Activated CD4-positive, alpha-beta T cell treated with anti-CD3 and anti-CD28 coated beads, Interleukin-2, amount 50 U/mL, for 48 hours (primary cell): ENCODE results near the gene ISG15.
"Not testable (repeated sequence)": the region's sequence is repeated elsewhere in the genome, so short reads cannot be mapped to it uniquely, and the experiment has no call there.

Experiments
- DNase-seq, 2 experiments: peaks; one replicate each; pipeline ENCODE4 v3.0.0-alpha.2; 2020

Gene ISG15

DNA sequence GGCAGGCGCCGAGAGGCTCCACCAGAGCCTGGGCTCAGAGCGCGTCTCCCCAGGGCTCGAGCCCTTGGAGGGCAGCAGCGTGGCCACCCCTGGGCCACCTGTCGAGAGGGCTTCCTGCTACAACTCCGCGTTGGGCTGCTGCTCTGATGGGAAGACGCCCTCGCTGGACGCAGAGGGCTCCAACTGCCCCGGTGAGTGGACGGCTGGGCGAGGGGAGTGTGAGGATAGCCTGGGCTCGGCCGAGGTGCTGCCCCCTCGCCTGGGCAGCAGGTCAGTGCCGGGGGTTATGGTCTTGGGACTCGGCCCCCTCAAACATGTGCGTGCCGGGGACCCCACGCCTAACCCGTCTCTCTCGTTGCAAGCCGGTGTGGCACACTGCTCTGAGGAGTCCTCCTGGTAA lies 33.5 kb downstream of the ISG15 start:
- DNase-seq, result no peak

GRCh38 chr1:1047407-1047806 lies 34.1 kb downstream of the ISG15 start:
- no peak for DNase-seq

DNA sequence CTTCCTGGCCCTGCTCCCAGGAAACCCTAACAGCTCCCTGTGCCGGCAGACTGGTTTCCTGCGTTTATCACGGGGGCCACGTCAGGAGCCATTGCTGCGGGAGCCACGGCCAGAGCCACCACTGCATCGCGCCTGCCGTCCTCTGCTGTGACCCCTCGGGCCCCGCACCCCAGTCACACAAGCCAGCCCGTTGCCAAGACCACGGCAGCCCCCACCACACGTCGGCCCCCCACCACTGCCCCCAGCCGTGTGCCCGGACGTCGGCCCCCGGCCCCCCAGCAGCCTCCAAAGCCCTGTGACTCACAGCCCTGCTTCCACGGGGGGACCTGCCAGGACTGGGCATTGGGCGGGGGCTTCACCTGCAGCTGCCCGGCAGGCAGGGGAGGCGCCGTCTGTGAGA lies 34.7 kb downstream of the ISG15 start:
- no peak for DNase-seq

- DNase-seq, result no peak
Measured at GRCh38 chr1:1048765-1049164, 35.5 kb downstream of the ISG15 start.

DNA sequence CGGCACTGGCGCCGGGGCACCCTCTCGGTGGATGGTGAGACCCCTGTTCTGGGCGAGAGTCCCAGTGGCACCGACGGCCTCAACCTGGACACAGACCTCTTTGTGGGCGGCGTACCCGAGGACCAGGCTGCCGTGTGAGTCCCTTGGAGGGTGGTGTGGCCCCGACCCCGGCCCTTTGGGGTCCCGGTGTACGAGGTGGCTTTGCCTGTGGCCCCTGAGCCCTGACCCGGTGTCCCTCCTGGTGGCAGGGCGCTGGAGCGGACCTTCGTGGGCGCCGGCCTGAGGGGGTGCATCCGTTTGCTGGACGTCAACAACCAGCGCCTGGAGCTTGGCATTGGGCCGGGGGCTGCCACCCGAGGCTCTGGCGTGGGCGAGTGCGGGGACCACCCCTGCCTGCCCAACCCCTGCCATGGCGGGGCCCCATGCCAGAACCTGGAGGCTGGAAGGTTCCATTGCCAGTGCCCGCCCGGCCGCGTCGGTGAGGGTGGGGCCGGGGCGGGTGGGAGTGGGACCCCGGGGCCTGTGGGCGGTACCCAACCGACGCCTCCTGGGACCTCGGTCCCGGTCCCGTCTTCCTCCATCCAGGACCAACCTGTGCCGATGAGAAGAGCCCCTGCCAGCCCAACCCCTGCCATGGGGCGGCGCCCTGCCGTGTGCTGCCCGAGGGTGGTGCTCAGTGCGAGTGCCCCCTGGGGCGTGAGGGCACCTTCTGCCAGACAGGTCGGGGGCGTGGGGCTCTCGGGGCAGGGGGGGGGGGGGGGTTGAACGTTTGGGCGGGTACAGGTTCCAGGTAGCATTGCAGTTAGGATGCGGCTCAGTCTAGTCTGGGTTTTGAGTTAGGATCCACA lies 36.2 kb downstream of the ISG15 start:
- DNase-seq, result no peak

GRCh38 chr1:1050577-1051052 lies 37.3 kb downstream of the ISG15 start:
- no peak for DNase-seq

DNA sequence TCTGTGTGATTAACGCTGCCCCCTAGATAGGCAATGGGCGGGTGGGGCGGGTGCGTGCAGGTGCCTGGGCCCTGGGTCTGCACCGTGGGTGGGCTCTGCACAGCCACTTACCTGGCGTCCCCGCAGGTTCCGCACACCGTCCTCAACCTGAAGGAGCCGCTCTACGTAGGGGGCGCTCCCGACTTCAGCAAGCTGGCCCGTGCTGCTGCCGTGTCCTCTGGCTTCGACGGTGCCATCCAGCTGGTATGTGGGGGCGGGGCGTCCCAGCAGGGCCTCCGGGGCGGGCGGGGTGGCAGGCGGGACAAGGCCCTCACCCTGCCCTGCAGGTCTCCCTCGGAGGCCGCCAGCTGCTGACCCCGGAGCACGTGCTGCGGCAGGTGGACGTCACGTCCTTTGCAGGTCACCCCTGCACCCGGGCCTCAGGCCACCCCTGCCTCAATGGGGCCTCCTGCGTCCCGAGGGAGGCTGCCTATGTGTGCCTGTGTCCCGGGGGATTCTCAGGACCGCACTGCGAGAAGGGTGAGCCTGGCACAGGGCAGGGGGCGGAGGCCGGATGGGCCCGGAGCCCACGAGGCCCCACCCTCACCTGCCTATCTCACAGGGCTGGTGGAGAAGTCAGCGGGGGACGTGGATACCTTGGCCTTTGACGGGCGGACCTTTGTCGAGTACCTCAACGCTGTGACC lies 38.0 kb downstream of the ISG15 start:
- no peak for DNase-seq

DNA sequence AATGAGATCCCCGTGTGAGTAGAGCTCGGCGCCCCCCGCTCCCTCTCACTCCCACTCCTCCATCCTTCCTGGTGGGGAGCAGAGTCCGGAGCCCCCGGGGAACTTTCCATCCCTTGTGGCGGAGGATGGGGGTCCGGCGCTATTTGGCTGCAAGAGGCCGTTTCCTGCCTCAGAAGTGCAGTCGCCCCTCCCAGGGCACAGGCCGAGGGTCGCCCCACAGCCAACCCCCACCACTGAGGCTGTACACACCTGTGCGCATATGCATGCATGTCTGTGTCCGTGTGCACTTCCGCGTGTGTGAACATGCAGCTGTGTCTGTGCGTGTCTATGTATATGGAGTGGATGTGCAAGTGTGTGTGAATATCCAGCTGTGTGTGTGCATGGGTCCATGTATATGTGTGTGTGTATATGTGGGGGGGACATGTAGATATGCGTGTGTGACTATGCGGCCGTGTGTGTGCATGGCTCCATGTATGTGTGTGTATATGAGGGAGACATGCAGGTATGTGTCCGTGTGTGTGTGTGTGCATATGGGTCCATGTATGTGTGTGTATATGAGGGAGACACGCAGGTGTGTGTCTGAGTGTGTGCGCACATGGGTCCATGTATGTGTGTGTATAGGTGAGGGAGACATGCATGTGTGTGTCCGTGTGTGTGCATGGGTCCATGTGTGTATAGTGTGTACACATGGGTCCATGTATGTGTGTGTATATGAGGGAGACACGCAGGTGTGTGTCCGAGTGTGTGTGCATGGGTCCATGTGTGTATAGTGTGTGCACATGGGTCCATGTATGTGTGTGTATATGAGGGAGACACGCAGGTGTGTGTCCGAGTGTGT lies 38.9 kb downstream of the ISG15 start:
- DNase-seq, result no peak

DNA sequence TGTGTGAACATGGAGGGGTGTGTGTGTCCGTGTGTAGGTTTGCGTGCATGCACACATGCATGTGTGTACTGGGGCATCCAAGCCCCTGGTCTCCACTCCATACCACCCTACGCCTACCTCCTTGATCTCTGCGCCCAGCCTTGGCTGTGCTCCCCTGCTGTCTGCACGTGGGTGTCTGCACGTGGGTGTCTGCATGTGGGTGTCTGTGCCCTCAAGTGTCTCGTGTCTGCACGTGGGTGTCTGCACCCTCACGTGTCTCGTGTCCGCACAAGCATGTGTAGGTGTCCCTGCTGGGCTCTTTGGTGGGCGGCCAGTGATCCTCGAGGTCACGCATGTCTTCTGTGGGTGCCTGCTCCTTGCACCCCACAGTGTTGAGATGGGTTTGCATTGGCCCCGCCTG lies 39.7 kb downstream of the ISG15 start:
- no peak for DNase-seq

GRCh38 chr1:1053682-1054081 lies 40.4 kb downstream of the ISG15 start:
- no peak for DNase-seq

DNA sequence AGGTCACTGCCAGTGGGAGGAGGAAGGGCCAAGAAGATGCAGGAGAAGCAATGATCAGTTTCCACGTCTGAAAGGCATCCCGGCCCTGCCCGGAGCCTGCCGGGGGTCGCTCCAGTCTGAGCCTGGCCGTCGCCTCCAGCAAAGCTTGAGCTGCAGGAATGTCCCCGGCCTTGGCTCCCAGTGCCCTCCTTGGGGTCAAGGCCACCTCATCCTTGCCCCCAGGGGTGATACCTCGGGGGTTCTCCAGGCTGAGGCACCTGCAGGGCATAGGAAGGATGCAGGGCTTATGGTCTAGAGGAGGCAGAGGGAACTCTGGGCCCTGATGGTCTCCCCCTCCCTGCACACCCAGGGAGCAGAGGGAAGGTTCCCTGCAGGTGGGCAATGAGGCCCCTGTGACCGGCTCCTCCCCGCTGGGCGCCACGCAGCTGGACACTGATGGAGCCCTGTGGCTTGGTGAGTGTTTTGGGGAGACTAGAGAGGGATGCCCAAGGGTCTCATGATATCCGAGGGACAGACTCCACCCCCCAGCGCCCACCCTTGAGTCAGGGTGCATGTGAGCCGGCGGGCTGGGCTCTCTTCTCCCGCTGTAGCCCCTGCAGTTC lies 40.9 kb downstream of the ISG15 start:
- DNase-seq, result no peak

DNA sequence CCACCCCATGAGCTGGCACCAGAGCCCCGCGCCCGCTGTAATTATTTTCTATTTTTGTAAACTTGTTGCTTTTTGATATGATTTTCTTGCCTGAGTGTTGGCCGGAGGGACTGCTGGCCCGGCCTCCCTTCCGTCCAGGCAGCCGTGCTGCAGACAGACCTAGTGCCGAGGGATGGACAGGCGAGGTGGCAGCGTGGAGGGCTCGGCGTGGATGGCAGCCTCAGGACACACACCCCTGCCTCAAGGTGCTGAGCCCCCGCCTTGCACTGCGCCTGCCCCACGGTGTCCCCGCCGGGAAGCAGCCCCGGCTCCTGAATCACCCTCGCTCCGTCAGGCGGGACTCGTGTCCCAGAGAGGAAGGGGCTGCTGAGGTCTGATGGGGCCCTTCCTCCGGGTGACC lies 41.7 kb downstream of the ISG15 start:
- DNase-seq, result no peak

GRCh38 chr1:1055841-1056736 lies 42.8 kb downstream of the ISG15 start:
- no peak for DNase-seq

- DNase-seq, result not testable (repeated sequence)
Measured at GRCh38 chr1:1057769-1058087, 44.4 kb downstream of the ISG15 start.

DNA sequence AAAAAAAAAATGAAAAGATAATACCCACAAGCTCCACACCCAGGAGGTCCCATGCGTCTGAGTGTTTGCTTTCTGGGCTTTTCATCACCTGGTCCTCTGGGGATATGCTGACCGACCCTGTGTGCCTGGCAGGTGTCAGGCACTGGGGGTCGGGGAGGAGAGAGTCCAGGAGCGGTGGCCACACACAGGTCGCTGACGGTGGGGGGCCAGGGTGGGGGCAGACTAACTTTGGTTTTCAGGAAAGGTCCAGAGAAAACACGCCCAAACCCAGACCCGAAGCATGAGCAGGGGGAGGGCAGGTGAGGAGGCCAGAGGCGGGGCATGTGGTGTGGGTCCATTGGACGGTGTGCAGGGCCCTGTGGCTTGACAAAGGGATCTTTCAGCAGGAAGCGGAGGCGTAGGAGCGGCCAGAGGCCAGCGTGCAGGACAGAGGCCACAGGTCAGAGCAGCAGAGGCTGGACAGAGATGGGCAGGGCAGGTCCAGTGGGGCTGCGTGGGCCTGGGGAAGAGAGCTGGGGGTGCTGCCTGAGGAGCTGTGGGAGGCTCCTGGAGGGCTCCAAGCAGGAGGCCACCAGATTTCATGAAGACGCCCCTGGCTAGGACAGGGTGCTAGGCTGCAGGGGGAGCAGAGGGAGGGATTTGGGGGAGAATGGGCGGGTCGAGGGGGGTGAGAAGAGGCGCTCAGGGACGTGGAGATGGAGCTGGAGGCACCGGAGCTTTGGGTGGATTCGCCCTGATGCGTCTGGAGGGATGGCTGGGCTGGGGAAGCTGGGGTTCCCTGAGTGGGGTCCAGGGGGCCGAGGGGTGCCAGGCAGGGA lies 45.0 kb downstream of the ISG15 start:
- no peak for DNase-seq

DNA sequence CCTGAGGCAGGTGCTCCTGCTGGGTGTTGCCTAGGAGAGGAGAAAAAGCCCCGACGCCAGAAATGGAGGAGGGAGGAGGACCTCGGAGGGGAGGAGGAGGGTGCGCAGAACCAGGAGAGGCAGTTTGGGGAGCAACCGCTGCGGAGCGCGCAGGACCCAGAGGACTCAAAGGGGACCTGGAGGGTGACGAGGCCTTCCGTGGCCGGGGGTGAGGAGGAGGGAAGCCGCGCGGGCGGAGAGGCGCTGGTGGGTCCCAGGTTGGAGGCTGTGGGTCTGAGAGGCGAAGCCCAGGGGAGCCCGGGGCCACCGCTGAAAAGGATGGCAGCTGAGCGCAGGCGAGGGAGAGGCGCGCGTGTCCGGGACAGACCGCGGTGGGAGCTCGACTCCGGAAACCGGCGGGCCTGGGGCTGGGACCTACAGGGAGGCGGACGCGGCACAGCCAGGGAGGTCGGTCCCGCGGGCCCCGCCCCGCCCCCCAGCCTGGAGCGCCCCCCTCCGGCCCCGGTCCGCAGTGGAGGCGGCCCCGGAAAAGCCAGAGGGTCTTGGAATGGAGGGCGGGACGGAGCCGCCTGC lies 45.7 kb downstream of the ISG15 start:
- peak in 1 of 2 experiments; percentile 66 for DNase-seq

DNA sequence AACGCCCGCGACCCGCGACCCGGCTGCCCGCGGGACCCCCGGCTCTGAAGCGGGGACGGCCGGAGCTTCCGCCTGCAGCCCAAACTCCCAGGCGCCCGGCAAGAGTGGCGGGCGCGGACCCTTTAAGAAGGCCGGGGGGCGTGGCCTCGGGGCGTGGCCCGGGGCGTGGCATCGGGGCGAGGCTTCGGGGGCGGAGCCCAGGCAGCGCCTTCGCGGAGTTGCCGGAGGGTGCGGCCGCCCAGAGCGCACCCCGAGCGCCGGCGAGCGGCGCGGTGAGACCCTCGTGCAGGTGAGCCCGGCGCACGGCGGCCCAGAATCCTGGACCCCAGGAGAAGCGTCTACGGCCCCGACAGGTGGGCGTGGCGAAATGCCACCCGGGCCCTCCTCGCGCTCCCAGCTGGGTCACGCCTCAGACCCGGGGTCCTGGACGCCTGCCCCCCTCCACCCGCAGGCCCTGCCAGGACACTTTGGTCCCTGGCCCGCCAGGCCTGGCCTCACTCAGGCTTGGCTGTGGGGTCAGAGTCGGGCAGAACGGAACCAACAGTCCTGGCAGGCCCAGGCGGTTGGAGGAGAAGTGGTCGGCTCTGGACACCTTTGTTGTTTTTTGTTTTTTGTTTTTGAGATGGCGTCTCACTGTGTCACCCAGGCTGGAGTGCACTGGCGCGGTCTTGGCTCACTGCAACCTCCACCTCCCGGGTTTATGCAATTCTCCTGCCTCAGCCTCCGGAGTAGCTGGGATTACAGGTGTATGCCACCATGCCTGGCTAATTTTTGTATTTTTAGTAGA lies 46.4 kb downstream of the ISG15 start:
- DNase-seq, result peak; percentile 95 to 96

- DNase-seq, result no peak
Measured at GRCh38 chr1:1060281-1061000, 47.1 kb downstream of the ISG15 start.

- no peak for DNase-seq
Measured at GRCh38 chr1:1061682-1062345, 48.5 kb downstream of the ISG15 start.
